ENCODE data around the gene ZNF615.
"Not testable (repeated sequence)": the region's sequence is repeated elsewhere in the genome, so short reads cannot be mapped to it uniquely, and the experiment has no call there.

The ZNF615 gene

GRCh38 chr19:51980116-51980736 is 27.8 kb downstream of the ZNF615 start:
- no peak for DNase-seq

GRCh38 chr19:51978882-51979281 is 29.1 kb downstream of the ZNF615 start:
- DNase-seq, result no peak

- DNase-seq, result no peak
Observed at GRCh38 chr19:51977346-51977745, 30.7 kb downstream of the ZNF615 start.

DNA sequence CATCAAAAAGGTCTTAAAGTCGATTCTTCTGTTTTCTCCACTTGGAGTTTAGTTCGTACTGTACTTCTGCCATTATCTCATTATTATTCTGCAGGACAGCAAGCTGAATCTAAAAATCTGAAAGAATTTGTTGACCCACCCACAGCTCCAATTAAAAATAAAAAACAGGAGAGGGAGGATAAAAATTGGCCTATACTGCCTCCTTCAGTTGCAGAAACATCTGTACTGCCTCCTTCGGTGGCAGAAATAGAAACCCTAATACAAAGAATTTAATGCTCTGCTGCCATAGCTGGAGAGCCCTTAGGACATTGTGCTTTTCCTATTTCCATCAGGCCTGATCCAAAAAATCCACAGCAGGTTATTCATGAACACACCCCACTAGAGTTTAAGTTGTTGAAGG is 31.2 kb downstream of the ZNF615 start:
- DNase-seq, result no peak

DNA sequence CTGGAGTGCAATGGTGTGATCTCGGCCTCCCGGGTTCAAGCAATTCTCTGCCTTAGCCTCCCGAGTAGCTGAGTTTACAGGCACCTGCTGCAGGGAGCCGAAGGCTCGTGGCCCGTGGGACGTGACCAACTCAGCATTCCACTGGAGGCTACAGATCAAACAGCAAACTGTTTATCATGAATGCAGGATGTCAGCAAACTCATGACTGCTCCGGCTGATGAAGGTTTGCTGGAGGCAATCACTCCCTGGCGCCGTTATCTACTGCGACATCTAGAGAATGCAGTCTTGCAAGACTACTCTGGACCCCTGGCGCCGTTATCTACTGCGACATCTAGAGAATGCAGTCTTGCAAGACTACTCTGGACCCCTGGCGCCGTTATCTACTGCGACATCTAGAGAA is 32.2 kb downstream of the ZNF615 start:
- DNase-seq, result not testable (repeated sequence)

- DNase-seq, result peak in 1 of 2 experiments; percentile 13
Observed at GRCh38 chr19:51971624-51972023, 36.4 kb downstream of the ZNF615 start.

- no peak for DNase-seq
Observed at GRCh38 chr19:51970718-51971117, 37.3 kb downstream of the ZNF615 start.

DNA sequence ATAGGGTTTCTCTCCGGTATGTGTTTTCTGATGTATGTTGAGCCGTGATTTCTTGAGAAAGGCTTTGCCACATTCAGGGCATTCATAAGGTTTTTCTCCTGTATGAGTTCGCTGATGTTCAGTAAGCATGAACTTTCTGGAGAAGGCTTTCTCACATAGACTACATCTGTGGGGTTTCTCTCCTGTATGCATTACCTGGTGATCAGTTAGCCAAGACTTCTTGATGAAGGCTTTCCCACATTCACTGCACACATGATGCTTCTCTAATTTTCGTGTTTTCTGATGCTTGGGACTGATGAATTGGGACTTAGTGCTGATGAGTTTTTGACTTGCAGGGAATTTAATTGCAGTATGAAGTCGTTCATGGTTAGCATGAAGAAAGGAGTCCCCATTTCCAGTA is 42.4 kb downstream of the ZNF615 start:
- DNase-seq, result no peak

GRCh38 chr19:51960621-51961233 is 47.3 kb downstream of the ZNF615 start:
- DNase-seq, result not testable (repeated sequence)

DNA sequence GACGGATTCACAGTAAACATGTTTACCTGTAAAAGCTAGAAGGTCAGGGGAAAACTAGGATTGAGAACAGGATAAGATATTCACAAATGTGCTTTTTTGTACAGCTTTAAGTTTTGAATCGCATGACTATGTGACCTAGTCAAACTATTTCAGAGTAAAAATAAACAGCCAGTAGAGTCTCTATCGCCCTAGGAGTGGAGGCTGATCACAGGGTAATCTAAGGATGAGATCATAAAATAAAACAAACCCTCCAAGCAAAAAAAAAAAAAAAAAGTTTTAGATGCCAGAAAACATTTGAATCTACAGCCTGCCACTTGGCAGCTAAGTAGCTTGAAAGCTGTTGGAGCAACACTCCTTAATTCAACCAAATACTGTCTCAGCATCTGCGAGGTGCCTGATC is 48.2 kb downstream of the ZNF615 start:
- DNase-seq, result no peak

GRCh38 chr19:51957846-51958245 is 50.2 kb downstream of the ZNF615 start:
- not testable (repeated sequence) for DNase-seq

DNA sequence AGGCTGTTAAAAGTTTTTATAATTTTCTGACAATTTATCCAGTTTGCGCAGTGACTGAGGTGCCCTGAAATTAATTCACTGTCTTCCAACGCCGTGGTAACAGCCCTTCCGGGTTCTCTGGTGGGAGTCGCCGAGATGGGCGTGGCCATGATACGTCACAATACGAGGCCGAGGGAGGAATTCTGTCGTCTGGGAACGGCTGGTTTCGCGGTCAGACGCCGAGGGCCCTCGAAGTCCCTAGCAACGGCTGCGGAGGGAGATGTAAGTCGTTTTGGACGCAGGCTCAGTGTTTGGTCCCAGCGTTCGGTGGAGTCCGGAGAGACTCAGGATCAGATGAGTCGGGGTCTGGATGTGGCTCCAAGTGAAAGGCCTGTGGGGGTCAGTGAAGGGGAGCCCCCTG is 59.0 kb downstream of the ZNF615 start:
- DNase-seq, result no peak

DNA sequence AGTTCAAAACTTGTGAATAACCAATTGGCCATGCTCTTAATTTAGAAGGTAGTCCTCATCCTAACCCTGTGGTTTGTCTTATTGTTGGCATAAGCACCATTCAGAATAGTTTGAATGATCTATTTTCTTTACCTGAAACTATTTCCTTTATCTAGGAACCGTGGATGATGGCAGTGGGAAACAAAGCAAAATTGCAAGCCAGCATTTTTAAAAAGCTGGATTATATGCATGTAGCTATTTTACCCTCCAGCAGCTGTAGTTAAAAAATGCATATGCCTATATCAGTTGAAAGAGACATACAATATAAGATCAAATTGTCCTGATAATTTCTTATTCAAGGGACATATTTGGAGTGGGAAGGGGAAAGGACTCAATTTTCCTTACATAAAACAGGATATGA is 61.4 kb downstream of the ZNF615 start:
- DNase-seq, result no peak

DNA sequence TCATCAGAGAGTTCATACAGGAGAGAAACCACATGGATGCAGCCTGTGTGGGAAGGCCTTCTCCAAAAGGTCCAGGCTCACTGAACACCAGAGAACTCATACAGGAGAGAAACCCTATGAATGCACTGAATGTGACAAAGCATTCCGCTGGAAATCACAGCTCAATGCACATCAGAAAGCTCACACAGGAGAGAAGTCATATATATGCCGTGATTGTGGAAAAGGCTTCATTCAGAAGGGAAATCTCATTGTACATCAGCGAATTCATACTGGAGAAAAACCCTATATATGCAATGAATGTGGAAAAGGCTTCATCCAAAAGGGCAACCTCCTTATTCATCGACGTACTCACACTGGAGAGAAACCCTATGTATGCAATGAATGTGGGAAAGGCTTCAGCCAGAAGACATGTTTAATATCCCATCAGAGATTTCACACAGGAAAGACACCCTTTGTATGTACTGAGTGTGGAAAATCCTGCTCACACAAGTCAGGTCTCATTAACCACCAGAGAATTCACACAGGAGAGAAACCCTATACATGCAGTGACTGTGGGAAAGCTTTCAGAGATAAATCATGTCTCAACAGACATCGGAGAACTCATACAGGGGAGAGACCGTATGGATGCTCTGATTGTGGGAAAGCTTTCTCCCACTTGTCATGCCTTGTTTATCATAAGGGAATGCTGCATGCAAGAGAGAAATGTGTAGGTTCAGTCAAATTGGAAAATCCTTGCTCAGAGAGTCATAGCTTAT is 63.0 kb downstream of the ZNF615 start:
- DNase-seq, result no peak

All from activated CD4-positive, alpha-beta T cell treated with anti-CD3 and anti-CD28 coated beads, Interleukin-2, amount 50 U/mL, for 48 hours (primary cell).